Fibroblast of pulmonary artery (primary cell): ENCODE results near the gene ZNF827.
A peak's percentile ranks its signal among the peaks of the same experiment; 100 is the strongest.

ENCODE experiments used
- DNase-seq: peaks from one replicate; pipeline ENCODE4 v3.0.0-alpha.2; 2010; ENCODE audit warnings: low read depth
- H3K4me3 ChIP-seq: replicated peaks from 2 replicates; pipeline ENCODE4 v1.5.1; 2011; ENCODE audit warnings: low read depth, mild to moderate bottlenecking, control low read depth, low read length, moderate library complexity
- TF ChIP-seq, protein P1 (sequence below): IDR thresholded peaks from 2 replicates; pipeline ENCODE4 v1.5.1; 2011; ENCODE audit warnings: mild to moderate bottlenecking, control low read depth, low read length, inconsistent platforms; ENCODE audit errors: missing control alignments

ZNF827 gene

DNA sequence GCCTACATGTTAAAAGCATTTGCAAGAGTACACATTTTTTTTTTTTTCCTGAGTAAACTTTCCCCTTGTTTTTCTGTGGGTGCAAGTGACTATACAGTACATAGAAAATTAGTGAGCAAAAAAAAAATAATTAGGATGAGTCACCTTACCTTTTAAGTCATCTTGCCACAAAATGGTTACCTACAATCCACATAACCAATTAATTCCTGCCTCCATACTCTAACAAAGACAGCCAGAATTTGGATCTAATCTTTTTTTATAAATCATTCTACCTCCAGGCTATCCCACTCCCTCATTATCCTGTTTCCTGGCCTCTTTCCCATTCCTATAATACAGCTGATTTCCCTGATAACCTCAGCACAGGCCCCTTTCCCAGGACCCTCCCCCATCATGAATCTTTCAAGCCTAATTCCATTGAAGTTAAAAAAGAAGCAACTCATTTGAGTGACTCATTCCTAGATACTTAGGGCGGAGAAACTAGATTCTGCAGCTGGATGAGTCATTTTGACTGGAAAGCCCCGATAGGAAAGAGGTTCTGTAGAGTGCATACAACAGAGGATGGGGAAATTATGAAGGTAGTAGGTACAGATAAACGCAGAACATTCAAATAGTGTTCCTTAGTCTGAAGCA, 130.5 kb downstream of the ZNF827 start:
- no peak overlapping the region for H3K4me3 ChIP-seq
- TF ChIP-seq, protein P1, sequence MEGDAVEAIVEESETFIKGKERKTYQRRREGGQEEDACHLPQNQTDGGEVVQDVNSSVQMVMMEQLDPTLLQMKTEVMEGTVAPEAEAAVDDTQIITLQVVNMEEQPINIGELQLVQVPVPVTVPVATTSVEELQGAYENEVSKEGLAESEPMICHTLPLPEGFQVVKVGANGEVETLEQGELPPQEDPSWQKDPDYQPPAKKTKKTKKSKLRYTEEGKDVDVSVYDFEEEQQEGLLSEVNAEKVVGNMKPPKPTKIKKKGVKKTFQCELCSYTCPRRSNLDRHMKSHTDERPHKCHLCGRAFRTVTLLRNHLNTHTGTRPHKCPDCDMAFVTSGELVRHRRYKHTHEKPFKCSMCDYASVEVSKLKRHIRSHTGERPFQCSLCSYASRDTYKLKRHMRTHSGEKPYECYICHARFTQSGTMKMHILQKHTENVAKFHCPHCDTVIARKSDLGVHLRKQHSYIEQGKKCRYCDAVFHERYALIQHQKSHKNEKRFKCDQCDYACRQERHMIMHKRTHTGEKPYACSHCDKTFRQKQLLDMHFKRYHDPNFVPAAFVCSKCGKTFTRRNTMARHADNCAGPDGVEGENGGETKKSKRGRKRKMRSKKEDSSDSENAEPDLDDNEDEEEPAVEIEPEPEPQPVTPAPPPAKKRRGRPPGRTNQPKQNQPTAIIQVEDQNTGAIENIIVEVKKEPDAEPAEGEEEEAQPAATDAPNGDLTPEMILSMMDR = no peak
- DNase-seq = peak; percentile 92

DNA sequence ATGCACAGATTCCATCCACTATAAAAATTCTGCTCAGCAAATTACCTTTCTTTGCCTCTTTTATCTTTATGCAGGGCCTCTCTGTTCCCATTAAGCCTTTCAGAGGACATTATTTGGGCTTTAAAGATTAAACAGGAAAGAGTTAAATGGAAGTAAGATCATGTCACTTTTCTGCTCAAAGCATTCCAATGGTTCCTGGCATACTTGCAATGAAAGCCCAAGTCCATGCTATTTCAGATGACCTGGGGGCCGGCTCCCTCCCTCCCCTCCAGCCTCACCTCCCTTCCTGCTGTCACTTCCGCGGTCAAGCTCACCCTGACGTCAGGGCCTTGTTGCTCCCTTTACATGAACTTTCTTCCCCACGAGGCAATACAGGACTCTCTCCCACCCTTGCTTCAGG, 133.1 kb downstream of the ZNF827 start:
- DNase-seq = peak; percentile 53
- TF ChIP-seq, protein P1 = no peak
- no peak overlapping the region for H3K4me3 ChIP-seq

DNA sequence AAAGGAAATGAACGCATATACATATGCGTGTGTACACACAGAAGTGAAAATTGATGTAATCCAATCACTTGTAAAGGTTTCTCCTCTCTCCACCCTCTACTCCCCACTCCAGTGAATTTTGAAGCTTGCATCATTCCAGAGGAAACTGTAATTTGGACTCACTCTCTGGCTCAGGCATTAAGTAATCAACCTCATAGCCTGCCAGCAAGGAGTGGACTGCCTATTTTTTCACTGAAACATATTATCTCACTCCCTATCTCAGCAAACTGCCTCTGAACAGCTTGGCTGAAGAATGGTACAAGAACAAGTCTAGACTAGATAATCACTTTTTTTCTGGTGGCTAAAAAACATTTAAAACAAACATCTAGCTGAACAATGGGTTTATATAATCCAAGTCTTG, 134.5 kb downstream of the ZNF827 start:
- TF ChIP-seq, protein P1 = no peak
- DNase-seq = peak; percentile 95
- no peak overlapping the region for H3K4me3 ChIP-seq

DNA sequence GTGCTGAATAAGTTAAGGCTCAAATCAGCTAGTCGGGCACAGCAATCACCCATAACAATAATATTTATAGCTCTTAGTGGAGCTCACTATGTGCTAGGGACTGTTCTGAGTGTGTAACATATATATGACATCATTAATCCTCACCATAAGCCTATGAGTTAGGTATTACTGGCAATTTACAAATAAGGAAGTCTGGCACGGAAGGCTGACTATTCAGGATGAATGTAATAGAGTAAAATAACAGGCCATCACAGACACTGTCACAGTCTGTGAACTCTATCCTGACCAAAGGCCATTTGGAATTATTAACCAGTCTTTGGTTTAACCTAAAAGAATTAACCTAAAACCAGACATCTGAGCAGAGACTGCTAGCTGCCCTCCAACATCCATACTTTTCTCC, 139.4 kb downstream of the ZNF827 start:
- no peak overlapping the region for H3K4me3 ChIP-seq
- TF ChIP-seq, protein P1 = no peak
- no peak for DNase-seq

DNA sequence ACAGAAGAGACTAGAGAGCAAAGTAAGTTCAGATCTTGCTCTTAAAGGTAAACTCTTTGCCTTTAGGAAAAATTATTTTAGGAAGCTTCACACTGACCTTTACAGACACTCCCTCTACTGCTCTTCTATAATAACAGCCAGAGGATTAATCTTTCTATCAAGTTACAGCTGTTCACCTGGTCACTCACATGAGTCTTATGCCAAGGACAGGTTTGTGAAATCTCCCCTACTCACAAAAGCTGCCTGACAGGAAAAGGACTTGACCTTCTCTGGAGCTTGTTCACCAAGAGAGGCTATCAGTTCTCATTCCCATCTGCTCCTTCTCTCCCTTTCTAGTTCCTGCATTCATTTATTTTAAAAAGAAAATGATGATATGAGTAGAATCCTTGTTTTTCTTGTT, 141.3 kb downstream of the ZNF827 start:
- TF ChIP-seq, protein P1 = no peak
- no peak for DNase-seq
- H3K4me3 ChIP-seq = no peak overlapping the region

DNA sequence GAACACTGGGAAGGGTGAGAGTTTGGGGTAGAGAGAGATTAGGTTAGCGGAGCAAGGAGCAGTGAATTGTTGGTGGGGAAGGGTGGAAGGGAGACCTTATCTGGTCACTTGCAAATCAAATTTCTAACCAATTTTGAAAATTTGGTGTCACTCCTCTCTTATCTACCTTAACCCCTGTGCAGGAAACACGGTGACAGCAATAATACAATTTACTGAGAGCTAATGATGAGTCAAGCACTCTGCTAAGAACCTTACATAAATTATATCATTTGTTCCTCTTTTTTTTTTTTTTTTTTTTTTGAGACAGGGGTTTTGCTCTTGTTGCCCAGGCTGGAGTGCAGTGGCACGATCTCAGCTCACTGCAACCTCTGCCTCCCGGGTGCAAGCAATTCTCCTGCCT, 142.3 kb downstream of the ZNF827 start:
- TF ChIP-seq, protein P1 = no peak
- DNase-seq = no peak

DNA sequence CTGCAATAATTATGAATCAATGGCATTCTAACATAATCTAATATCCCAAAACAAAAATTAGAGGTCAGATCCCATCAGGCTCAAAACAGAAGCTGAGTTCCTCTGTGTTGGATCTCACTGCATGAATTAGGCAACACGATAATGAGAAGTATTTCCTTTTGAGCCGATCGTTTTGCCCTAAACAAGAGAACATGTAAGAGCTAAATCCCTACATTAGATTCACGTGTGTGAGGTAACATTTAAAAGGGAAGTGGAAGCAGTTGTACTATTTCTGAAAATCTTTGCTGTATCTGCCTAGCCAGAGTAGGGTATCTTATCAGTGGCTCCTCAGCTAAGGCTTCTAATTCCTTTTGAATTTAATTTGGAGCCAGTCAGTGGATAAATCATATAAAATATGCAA, 143.1 kb downstream of the ZNF827 start:
- H3K4me3 ChIP-seq = no peak overlapping the region
- no peak for DNase-seq
- TF ChIP-seq, protein P1 = no peak

More for the DNA sequence above, 142.3 kb downstream of the ZNF827 start:
- H3K4me3 ChIP-seq = no peak overlapping the region
